Measurements from ENCODE around the gene ERN1. TPM values are rescaled to one million over a fixed set of nuclear protein-coding genes. Genes with fewer than 3 reads are reported as not detected.
"Not testable (repeated sequence)": the region's sequence is repeated elsewhere in the genome, so short reads cannot be mapped to it uniquely, and the experiment has no call there.

ERN1 gene
- polyA plus RNA-seq, 3 donors: 11.0 to 27.5 (median 13.7) TPM

DNA sequence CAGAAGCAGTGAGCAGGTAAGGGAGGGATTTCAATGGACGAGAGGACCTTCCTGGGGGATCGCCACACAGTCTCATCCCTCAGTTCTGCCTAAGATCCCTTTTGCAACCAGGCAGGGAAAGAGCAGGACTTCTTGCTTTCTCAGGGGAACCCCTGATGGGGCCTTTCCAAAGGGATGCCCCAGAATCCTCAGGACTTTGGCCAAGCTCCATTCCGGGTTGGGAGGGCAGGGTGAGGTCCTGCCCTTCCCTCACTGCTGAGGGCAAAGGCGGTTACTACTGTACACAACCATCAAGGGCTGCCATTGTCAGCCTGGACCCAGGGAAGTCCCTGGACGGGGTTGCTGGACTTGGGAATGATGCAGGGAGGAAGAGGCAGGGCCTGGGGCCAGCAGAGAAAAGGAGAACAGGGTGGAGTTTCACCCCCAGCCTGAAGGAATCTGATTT lies 122.1 kb downstream of the ERN1 start:
- Histone ChIP-seq H2AFZ (ENCODE audit: insufficient read depth, low read depth, low read length, poor library complexity, severe bottlenecking) (no peak overlapping the region), H3K4me1 (ENCODE audit: control insufficient read depth in 1 of 2, insufficient read depth in 2 of 2, low read length in 2 of 2) (peaks cover 30 to 43% of the 10 kb centered on the region in 2 donors), H3K4me3 (replicated peaks in 1 of 3; ENCODE audit: low read depth in 2 of 3, low read length in 3 of 3) (no peak overlapping the region), H3K9me3 (replicated peaks in 1 of 2; ENCODE audit: control insufficient read depth in 1 of 2, insufficient read depth in 1 of 2, low read length in 2 of 2) (no peaks in the 10 kb centered on the region), H3K36me3 (replicated peaks in 1 of 2; ENCODE audit: control insufficient read depth in 1 of 2, insufficient read depth in 2 of 2, low read length in 2 of 2) (peaks cover 28 to 39% of the 10 kb centered on the region in 2 donors), H3K9ac (ENCODE audit: insufficient read depth, low read length, poor library complexity, severe bottlenecking) (no peak overlapping the region), H4K20me1 (ENCODE audit: insufficient read depth, low read length) (no peaks in the 10 kb centered on the region), H3K27me3 (ENCODE audit: control insufficient read depth in 2 of 2, insufficient read depth in 2 of 2, low read length in 2 of 2) (no peaks in the 10 kb centered on the region), H3K79me2 (ENCODE audit: insufficient read depth, low read length) (peaks cover 58% of the 10 kb centered on the region), H3K4me2 (replicated peaks; ENCODE audit: extremely low read depth, low read length, poor library complexity, severe bottlenecking) (peak overlapping the region; percentile 20), H3K27ac (ENCODE audit: low read depth in 1 of 2, low read length in 2 of 2) (peak overlapping the region; percentile 8 to 17)
- peak overlapping the region in 1 of 2 donors; percentile 61 for H3K4me3 Mint-ChIP-seq
- peaks cover 0 to 4% (median 0%) of the 10 kb centered on the region in 7 donors for H3K9me3 Mint-ChIP-seq
- peaks cover 49 to 61% of the 10 kb centered on the region in 2 donors for H3K36me3 Mint-ChIP-seq
- TF ChIP-seq, protein P1, sequence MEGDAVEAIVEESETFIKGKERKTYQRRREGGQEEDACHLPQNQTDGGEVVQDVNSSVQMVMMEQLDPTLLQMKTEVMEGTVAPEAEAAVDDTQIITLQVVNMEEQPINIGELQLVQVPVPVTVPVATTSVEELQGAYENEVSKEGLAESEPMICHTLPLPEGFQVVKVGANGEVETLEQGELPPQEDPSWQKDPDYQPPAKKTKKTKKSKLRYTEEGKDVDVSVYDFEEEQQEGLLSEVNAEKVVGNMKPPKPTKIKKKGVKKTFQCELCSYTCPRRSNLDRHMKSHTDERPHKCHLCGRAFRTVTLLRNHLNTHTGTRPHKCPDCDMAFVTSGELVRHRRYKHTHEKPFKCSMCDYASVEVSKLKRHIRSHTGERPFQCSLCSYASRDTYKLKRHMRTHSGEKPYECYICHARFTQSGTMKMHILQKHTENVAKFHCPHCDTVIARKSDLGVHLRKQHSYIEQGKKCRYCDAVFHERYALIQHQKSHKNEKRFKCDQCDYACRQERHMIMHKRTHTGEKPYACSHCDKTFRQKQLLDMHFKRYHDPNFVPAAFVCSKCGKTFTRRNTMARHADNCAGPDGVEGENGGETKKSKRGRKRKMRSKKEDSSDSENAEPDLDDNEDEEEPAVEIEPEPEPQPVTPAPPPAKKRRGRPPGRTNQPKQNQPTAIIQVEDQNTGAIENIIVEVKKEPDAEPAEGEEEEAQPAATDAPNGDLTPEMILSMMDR (IDR thresholded peaks at IDR 0.05): no peak
- peaks cover 46% of the 10 kb centered on the region for H3K4me1 Mint-ChIP-seq
- peaks cover 0 to 2% (median 0%) of the 10 kb centered on the region in 3 donors for H3K27me3 Mint-ChIP-seq (ENCODE audit: low read depth in 3 of 3)
- 0% methylated on average over 1 of the region's 5 CpGs for WGBS (ENCODE audit: insufficient coverage)
- DNase-seq: no peak
- H3K27ac Mint-ChIP-seq: peak overlapping the region; percentile 15 to 98 (median 80)
- intact Hi-C loops (cut with micrococcal nuclease): no loop called here

DNA sequence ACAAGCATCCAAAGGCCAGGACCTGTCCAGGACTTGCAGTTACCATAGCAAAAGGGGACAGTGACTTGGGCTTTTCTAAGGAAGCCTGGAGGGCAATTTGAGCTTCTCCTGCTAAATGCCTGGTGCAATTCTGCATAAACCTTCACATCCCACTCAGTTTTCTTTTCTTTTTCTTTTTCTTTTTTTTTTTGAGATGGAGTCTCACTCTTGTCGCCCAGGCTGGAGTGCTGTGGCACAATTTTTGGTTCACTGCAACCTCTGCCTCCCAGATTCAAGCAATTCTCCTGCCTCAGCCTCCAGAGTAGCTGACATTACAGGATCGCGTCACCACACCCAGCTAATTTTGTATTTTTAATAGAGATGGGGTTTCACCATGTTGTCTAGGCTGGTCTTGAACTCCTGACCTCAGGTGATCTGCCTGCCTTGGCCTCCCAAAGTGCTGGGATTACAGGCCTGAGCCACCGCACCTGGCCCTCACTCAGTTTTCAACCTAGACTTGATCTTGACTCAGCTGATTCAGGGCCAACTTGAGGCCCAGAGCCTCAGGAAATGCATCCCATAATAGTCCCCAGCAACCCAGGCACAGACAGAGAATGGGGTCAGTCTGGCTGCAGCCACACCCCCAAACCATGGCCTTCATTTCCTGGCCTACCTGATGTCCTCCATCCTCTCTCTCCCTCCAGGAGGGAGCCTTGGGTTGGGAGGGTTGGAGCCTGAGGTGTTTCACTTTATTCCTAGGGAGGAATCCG lies 122.7 kb downstream of the ERN1 start:
- Histone ChIP-seq H3K79me2 (ENCODE audit: insufficient read depth, low read length) (peaks cover 52% of the 10 kb centered on the region), H3K4me1 (ENCODE audit: control insufficient read depth in 1 of 2, insufficient read depth in 2 of 2, low read length in 2 of 2) (peaks cover 32 to 45% of the 10 kb centered on the region in 2 donors), H3K27ac (ENCODE audit: low read depth in 1 of 2, low read length in 2 of 2) (peak overlapping the region in 1 of 2 donors; percentile 17), H3K36me3 (replicated peaks in 1 of 2; ENCODE audit: control insufficient read depth in 1 of 2, insufficient read depth in 2 of 2, low read length in 2 of 2) (peaks cover 33 to 45% of the 10 kb centered on the region in 2 donors)
- H4K20me1 ChIP-seq (ENCODE audit: insufficient read depth, low read length); DNase-seq; H3K9ac ChIP-seq (ENCODE audit: insufficient read depth, low read length, poor library complexity, severe bottlenecking); H3K4me2 ChIP-seq (replicated peaks; ENCODE audit: extremely low read depth, low read length, poor library complexity, severe bottlenecking); H3K4me3 ChIP-seq (replicated peaks in 1 of 3; ENCODE audit: low read depth in 2 of 3, low read length in 3 of 3); H3K9me3 Mint-ChIP-seq; H2AFZ ChIP-seq (ENCODE audit: insufficient read depth, low read depth, low read length, poor library complexity, severe bottlenecking); H3K27me3 Mint-ChIP-seq (ENCODE audit: low read depth in 3 of 3); H3K9me3 ChIP-seq (replicated peaks in 1 of 2; ENCODE audit: control insufficient read depth in 1 of 2, insufficient read depth in 1 of 2, low read length in 2 of 2); H3K4me3 Mint-ChIP-seq; H3K27me3 ChIP-seq (ENCODE audit: control insufficient read depth in 2 of 2, insufficient read depth in 2 of 2, low read length in 2 of 2); intact Hi-C loops (cut with micrococcal nuclease): not testable (repeated sequence)
- peak overlapping the region in 4 of 7 donors; percentile 74 to 98 (median 82) for H3K27ac Mint-ChIP-seq
- peaks cover 46% of the 10 kb centered on the region for H3K4me1 Mint-ChIP-seq
- H3K36me3 Mint-ChIP-seq: peaks cover 53 to 65% of the 10 kb centered on the region in 2 donors
- WGBS (ENCODE audit: insufficient coverage): 80% methylated on average over 1 of the region's 5 CpGs
